Activated CD8-positive, alpha-beta memory T cell treated with anti-CD3 and anti-CD28 coated beads, Interleukin-2, amount 50 U/mL, for 1 hour (primary cell): ENCODE measurements around the gene ANKS4B.
"Not testable (repeated sequence)": the region's sequence is repeated elsewhere in the genome, so short reads cannot be mapped to it uniquely, and the experiment has no call there.

Experiments used
- DNase-seq: peaks from one replicate; pipeline ENCODE4 v3.0.0-alpha.2; 2020; ENCODE audit errors: extremely low read depth

ANKS4B gene, protein sequence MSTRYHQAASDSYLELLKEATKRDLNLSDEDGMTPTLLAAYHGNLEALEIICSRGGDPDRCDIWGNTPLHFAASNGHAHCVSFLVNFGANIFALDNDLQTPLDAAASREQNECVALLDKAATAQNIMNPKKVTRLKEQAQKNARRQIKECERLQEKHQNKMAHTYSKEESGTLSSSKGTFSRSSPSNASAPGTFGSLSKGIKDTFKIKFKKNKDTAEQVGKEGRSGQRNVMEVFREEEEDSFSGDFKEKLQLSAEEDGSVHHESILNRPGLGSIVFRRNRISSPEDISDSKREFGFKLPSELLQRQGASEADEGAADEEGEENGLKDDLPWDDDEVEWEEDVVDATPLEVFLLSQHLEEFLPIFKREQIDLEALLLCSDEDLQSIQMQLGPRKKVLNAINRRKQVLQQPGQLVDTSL

DNA sequence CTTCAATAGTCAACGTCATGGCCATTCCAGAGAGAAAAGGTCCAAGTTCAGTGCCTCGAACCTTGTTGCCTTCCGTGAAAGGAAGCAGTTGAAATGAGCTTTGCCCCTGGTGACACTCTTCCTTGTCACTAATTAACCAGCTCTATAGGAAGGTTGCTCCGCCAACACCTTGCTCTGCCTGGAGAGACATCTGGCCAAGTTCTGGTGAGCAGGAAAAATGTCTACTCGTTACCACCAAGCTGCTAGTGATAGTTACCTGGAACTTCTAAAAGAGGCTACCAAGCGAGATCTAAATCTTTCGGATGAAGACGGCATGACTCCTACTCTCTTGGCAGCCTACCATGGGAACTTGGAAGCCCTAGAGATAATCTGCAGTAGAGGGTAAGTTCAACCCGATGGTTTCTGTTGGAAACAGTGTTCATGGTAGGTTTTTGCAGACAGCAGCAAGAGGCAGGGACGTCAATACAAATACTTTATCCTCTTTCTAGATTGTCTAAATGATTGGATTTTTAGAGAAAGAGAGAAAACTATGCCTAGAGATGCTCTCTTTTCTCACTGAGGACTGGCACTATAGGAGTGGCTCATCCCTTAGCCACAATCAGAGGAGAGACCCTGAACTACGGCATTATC, at the start of gene ANKS4B:
Gene ANKS4B (plus strand): TSS at position 179 of the 630 bp plus-strand sequence. CDS start 39 bp downstream, at position 218.
- no peak for DNase-seq

DNA sequence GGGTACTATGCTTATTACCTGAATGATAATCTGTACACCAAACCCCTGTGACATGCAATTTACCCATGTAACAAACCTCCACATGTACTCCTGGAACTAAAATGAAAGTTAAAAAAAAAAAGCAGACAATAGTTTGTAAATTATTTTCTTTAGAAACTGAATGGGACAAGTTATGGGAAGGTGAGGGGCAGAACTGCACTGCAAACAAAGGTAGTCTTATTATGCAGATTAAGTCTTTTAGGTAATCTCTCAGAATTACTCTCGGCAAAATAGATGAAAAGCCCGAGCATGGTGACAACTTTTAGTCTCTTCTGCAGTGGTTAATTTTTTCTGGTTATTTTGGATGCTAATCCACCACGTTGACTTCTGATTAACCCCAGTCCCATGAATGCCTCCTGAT, 49.5 kb upstream of the ANKS4B start:
- no peak for DNase-seq

DNA sequence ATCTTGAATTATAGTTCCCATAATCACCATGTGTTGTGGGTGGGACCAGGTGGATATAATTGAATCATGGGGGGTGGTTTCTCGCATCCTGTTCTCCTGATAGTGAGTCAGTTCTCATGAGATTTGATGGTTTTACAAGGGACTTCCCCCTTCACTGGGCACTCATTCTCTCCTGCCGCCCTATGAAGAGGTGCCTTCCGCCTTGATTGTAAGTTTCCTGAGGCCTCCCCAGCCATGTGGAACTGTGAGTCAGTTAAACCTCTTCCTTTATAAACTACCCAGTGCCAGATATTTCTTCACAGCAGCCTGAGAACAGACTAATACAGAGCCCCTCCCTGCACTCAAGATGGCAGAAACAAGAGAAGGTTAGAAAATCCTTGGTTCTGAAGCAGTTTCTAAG, 48.7 kb upstream of the ANKS4B start:
- DNase-seq = no peak

DNA sequence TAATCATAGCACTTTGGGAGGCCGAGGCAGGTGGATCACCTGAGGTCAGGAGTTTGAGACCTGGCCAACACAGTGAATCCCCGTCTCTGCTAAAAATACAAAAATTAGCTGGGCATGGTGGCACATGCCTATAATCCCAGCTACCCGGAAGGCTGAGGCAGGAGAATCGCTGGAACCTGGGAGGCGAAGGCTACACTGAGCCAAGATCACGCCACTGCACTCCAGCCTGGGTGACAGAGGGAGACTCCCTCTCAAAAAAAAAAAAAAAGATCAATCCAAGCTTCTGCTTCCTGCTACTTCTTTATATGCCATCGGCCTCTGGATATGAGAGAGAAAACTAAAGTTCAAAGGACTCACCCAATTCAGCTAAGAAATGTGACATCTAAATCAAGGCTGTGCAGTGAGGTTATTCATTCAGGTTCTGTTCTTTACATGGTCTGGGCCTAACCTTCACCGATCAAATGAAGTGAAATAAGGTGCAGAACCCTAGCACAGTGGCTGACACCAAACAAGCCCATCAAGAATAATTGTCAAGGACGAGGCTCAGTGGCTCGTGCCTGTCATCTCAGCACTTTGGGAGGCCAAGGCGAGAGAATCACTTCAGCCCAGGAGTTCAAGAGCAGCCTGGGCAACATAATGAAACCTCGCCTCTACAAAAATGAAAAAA, 47.7 kb upstream of the ANKS4B start:
- DNase-seq = no peak

DNA sequence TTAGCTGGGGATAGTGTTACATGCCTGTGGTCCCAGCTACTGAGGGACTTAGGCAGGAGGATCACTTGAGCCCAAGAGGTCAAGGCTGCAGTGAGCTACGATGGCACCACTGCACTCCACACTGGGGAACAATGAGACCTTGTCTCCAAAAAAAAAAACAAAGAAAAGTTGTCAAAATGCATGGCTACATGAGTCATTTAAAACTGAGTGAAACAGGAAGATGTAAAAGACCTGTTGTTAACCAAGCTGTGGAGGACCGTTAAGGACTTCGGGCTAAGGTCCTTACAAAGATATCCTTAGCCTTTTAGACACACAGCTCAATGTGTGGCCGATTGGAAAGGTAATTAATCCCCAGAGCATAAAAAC, 47.2 kb upstream of the ANKS4B start:
- DNase-seq = no peak

DNA sequence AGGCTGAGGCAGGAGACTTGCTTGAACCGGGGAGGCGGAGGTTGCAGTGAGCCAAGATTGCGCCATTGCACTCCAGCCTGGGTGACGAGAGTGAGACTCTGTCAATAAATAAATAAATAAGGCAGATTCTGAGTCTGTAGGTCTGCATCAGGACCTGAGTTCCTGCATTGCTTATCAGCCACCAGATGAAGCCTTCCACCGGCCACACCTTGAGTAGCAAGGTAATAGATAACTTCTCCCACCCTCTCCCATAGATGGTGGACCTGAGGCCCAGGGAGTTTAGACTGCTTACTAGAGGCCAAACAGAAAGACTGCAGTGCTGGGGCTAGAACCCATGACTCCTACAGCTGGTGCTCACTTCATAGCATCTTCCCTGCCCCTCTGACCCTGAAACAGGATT, 44.2 kb upstream of the ANKS4B start:
- no peak for DNase-seq

DNA sequence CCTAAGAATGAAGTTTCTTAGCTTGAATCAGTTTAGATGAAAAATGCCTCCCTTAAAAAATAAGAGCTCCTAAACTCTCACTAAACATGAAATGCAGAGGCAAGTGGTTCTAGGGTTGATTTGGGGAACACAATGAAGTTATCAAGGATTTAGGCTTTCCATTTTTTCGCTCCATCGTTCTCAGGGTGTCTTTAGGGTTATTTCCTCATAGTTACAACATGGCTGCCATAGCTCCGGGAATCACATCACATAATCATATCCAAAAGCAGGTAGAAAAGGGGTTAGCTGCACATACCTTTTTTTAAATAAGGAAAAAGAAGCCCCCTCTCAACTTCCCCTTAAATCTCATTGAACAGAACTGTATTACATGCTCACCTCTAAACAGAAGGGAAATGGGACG, 43.5 kb upstream of the ANKS4B start:
- no peak for DNase-seq

DNA sequence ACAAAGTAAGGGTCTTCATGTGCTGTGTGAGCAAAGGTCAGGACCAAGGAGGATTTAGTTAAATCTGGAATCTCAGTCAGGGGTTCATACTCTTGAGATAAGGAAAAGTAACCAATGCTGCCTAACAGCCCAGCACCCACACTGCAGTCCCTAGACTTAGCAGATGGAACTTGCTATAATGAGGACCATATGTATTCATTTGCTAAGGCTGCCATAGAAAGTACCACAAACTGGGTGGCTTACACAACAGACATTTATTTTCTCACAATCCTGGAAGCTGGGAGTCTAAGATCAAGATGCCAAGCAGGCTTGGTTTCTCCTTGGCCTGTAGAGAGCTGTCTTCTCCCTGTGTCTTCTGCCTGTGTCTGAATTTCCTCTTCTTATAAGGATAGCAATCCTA, 42.9 kb upstream of the ANKS4B start:
- DNase-seq = no peak

DNA sequence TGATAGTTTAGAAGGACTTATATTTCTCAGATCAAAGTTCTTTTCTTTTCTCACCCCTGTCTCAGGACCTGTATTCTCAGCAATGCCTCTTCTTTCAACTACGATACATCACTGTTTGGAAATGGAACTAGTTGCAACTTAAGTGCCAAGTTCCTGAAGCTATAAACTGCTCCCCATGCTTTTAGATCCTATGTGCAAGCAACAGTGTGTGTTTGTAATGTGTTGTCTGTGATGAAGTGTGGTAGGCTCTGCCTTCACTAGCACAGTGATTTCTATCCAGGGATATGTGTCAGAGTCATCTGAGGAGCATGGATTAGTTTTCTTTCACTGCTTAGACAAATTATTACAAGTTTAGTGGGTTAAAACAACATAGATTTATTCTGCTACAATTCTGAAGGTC, 40.5 kb upstream of the ANKS4B start:
- DNase-seq = no peak

DNA sequence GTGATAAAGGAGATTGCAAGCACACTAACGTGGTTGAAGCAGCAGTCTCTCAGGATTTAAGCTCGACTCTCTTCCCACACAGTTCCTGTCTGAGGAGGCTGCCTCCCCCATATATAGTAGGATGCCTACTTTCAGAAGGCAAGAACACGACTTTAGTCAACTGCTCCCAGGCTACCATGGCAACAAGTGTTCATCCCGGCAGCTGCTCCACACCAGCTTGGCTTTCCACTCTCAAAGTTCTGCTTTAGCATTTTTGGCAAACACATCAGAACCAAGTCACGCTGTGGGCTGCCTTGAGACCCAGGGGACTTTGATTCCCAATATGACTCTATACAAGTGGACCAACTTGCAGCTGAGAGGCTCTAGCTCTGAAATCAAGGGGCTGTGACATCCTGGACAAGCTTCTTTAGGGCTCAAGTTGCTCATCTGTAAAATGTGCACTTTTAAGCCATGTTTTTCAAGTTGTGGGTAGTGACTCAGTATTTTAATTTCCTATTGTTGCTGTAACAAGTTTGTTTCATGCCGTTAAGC, 38.7 kb upstream of the ANKS4B start:
- DNase-seq = no peak

DNA sequence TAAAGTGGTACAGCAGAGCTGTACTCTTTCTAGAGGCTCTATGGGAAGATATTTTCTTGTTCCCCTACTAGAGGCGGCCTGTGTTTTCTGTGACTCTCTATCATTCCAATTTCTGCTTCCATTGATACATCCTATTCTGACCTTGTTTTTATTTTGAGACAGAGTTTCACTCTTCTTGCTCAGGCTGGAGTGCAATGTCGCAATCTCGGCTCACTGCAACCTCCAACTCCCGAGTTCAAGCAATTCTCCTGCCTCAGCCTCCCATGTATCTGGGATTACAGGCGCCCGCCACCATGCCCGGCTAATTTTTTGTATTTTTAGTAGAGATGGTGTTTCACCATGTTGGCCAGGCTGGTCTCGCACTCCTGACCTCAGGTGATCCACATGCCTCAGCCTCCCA, 38.2 kb upstream of the ANKS4B start:
- DNase-seq = not testable (repeated sequence)

DNA sequence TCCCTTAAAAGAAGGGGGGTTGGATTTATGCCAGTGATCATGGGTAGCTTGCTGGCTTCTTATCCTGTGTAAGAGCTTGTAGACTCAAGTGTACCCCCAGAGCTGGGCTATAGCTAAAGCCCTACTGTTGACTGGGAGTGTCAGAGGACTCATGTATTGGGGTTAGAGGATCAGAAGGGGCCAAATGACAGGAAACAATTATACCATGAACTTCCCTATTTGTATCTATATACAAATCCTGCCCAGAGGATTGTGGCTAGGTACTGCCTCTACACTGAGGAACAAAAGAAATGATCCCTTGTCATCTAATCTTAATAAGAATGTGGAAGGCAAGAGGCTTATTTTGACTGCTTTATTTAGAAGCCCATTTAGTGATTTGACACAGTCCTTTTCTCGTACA, 36.4 kb upstream of the ANKS4B start:
- DNase-seq = no peak

DNA sequence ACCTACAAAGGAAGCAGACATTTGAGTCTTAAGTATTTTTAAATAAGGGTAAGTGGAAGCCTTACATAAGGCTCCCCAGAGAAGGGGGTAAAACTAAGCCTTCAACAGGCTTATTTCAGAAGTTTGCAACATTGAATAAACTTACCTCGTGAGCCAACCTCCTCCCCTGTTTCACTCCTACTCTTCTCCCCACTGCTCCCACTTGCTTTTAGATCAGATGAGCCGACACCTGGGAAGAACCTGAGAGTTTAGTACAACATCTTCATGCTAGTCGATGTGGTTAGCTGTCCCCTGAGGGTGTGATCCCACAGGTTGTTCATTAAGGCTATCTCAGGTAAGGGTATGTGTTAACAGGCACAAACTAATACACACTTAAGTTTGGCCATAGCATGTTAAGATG, 35.9 kb upstream of the ANKS4B start:
- no peak for DNase-seq

DNA sequence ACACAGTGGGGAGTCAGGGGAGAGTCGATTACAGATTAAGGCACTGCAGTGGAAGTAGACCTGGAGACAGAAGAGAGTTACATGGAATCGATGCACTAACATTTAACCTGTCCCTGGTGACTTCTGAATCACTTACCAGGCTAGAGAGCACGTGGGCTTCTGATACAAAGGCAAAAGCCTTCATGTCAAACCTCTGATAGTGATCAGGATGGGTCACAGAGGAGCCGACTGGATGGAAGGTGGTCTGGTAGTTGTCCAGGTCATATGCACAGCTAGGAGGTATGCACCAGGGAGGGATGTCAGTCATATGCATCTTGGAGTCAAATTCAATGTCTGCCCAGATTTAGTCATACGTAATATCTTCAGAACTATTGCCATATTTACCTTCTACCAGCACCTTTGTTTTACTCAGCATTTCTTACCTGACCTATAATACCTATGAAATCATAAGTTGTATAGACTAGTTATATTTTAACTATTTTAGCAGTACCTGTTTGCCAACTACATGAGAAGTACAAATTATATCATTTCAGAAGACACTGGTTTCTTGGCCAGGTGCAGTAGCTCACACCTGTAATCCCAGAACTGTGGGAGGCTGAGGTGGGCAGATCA, 33.8 kb upstream of the ANKS4B start:
- DNase-seq = no peak

DNA sequence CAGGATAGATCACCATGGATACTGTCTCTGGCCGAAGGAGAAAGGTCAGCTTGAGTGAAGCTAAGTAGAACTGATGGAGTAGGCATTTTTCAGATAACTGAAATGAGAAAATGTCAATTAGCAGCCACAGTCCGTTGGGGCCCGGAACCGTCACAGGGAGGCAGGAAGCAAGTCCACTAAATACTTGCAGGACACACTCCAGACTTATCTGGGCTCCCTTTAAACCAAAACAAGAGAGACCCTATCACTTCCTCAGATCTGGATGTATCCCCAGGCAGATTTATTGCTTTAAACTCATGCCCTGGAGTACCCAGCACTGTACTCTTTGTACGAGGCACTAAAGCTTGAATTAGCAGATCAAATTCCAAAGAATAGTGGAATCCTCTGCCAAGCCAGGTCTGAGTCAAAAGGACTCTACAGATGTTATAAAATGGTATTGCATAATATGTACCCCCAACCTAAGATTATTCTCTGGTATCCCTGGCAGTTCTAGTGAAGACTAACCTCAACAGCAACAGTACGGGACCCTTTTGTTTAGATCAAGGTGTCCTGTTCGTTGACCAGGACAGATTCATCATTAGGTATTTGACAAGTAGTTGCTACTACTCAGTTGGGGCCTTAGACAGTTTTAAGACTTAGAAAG, 30.2 kb upstream of the ANKS4B start:
- no peak for DNase-seq

DNA sequence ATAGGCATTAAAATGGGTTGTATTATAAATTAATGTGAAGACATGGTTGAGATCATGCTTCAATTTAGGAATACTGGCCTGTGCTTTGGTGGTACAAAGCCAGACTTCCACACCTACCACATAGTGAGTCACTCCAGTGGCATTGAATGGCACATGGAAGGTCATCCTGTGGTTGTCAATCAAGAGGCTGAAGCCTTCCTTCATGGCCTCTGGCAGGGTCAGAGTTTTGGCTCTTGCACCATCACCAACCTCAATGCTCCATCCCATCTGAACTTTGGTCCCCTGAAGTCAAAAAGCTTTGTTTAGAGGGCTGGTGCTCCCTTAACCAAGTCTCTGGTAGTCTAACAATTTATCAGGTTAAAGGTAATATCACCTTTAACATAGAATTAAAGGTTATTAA, 28.2 kb upstream of the ANKS4B start:
- DNase-seq = no peak

DNA sequence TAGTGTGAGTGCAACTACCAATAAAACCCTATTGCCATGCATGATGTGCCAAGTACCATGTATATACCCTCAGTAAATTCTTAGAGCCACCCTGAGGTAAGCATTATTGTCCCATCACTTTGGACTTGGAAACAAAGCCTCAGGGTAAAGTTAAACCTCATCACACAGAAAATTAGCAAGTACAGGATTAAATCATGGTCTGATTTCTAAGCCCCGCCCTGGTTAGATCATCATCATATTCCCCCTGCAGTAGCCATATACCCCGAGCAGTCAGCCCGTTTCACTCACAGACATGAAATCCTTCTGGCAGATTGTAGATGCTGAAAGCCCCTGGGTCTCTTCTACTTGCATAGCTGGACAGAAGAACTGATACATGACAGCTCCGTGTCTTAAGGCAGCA, 26.9 kb upstream of the ANKS4B start:
- DNase-seq = no peak

DNA sequence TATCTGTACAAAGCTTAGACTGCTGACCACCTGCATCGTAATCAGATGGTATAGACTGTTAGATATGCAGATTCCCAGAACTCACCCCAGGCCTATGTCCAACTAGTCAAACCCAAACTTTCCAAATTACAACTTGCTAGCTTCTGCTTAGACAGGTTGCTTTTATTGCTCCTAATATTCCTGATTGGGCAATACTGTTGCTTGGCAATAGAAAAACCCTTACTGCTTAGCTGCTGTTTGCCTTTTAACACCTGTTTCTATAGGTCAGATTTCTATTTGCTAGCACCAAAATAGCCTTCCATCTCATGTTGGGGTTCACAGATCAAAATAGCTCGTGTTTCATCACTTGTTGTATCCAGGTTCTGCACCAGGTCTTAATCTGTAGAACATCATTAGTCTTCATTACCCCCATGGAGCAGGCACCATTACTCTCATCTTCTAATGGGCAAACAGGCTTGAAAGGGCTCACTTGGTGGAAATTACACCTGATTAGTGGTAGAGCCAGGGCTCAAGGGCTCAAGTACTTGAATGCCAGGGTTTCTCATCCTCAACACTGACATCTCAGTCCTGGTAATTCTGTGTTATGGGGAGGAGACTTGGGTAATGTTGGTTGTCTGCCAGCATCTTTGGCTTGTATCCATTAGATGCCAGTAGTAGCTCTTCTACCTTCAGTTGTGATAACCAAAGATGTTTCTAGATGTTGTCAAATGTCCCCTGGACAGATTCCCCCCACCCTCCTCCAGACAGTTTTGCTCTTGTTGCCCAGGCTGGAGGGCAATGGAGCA, 24.9 kb upstream of the ANKS4B start:
- DNase-seq = no peak

DNA sequence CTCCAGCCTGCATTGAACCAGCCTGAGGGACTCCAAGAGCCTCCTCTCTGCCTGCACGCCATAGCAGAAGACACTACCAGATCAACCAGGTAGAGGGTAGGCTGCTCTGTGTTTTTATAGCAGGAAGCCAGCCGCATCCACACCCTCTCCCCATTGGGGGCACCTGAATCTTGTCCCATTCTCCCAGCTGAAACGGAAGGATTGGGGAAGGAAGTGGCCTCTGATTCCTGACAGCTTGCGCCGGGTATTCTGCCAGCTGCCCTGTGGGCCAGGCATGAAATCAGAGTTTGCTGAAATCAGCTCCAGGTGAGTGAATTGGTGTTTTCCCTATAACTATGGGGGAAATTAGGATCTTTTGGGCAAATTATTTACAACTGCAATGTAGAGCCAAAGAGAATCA, 22.0 kb upstream of the ANKS4B start, which contains the start of gene ZP2:
Gene ZP2 (minus strand): TSS at position 89 of the 400 bp plus-strand sequence. CDS start 27 bp downstream, at position 62.
- no peak for DNase-seq

DNA sequence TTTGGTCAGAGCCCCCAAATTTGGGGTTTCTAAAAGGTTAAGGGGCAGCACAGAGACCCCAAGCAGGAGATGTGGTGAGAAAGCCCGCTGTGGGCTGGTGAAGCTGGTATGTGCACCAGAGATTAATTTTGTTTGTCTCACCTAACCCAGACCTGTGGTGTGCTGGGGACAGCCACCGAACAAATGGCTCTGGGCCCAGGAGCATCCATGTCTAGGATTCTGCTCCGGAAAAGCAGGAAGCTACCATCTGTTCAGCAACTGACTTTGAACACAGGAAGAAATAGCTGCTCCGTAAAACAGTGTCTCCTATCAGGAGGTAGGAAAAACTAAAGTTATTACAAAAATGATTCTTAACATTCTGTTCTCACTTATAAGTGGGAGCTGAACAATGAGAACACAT, 19.4 kb upstream of the ANKS4B start:
- DNase-seq = no peak

DNA sequence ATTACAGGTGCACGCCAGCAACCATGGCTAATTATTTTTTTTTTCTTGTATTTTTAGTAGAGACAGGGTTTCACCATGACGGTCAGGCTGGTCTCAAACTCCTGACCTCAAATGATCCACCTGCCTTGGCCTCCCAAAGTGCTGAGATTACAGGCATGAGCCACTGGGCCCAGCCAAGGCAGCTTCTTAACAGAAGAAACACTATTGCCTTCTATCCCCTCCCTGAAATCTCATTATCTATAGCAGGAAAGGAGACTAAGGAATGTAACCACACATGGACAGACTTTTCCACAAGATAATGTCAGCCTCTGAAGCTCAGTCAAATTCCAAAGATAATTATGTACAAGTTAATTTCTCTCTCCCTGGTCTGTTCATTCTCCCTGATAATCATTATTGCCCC, 16.4 kb upstream of the ANKS4B start:
- no peak for DNase-seq
